T-helper 1 cell (primary cell): ENCODE measurements around the gene PDCD1.
"Not testable (repeated sequence)": the region's sequence is repeated elsewhere in the genome, so short reads cannot be mapped to it uniquely, and the experiment has no call there.

ENCODE experiments used
- DNase-seq, 5 donors: peaks; one replicate each; pipeline ENCODE4 v3.0.0-alpha.2; 2012 to 2020

PDCD1 gene

GRCh38 chr2:241851325-241852115, 7.2 kb downstream of the PDCD1 start:
- no peak for DNase-seq

- no peak for DNase-seq
Observed at GRCh38 chr2:241850544-241851324, 8.0 kb downstream of the PDCD1 start.

- no peak for DNase-seq
Observed at GRCh38 chr2:241849616-241850543, 8.8 kb downstream of the PDCD1 start.

- DNase-seq = no peak
Observed at GRCh38 chr2:241848761-241849615, 9.7 kb downstream of the PDCD1 start.

- no peak for DNase-seq
Observed at GRCh38 chr2:241846406-241846805, 12.3 kb downstream of the PDCD1 start.

GRCh38 chr2:241844831-241845578, 13.7 kb downstream of the PDCD1 start:
- DNase-seq = no peak

- peak; percentile 61 to 84 (median 72) for DNase-seq
Observed at GRCh38 chr2:241844066-241844728, 14.5 kb downstream of the PDCD1 start.

- DNase-seq = no peak
Observed at GRCh38 chr2:241843321-241844065, 15.2 kb downstream of the PDCD1 start.

GRCh38 chr2:241842620-241843211, 16.0 kb downstream of the PDCD1 start:
- peak in 1 of 5 donors; percentile 43 for DNase-seq

- no peak for DNase-seq
Observed at GRCh38 chr2:241842067-241842415, 16.7 kb downstream of the PDCD1 start.

GRCh38 chr2:241841181-241842066, 17.3 kb downstream of the PDCD1 start:
- DNase-seq = no peak

GRCh38 chr2:241837197-241837965, 21.3 kb downstream of the PDCD1 start:
- no peak for DNase-seq

- no peak for DNase-seq
Observed at GRCh38 chr2:241836292-241836691, 22.4 kb downstream of the PDCD1 start.

- DNase-seq = no peak
Observed at GRCh38 chr2:241835611-241836010, 23.1 kb downstream of the PDCD1 start.

- DNase-seq = no peak
Observed at GRCh38 chr2:241834527-241835210, 24.0 kb downstream of the PDCD1 start.

- DNase-seq = not testable (repeated sequence)
Observed at GRCh38 chr2:241833756-241834526, 24.8 kb downstream of the PDCD1 start.
